Spleen (tissue), 11 donors: Measurements from ENCODE around the gene NPDC1. TPM values are rescaled to one million over a fixed set of nuclear protein-coding genes. Genes with fewer than 3 reads are reported as not detected.

Experiments
- DNase-seq: peaks from one replicate; pipeline ENCODE4 v3.0.0-alpha.2; 2020
- H3K27ac ChIP-seq, 8 donors: fragments of 200-600 bp; sonication (generic) in 7 of 8; 1 replicate in 4 of 8; 2 replicates in 4 of 8; pipeline versions ENCODE4 v1.5.0 to v1.8.0; 2016 to 2021; ENCODE audit warnings: inconsistent platforms in 4 of 8, mild to moderate bottlenecking in 4 of 8, moderate library complexity in 1 of 8
- H3K27me3 ChIP-seq, 7 donors: fragments of 200-600 bp; sonication (generic) in 6 of 7; replicated peaks in 1 of 7; 1 replicate in 4 of 7; 2 replicates in 3 of 7; pipeline versions ENCODE4 v1.5.0 to v1.8.0; 2016 to 2021; ENCODE audit warnings: inconsistent platforms in 3 of 7, mild to moderate bottlenecking in 1 of 7
- H3K36me3 ChIP-seq, 6 donors: fragments of 200-600 bp; sonication (generic) in 5 of 6; 1 replicate in 4 of 6; 2 replicates in 2 of 6; pipeline versions ENCODE4 v1.5.0 to v1.8.0; 2016 to 2021; ENCODE audit warnings: inconsistent platforms in 2 of 6
- H3K4me1 ChIP-seq, 6 donors: fragments of 200-600 bp; sonication (generic) in 5 of 6; 1 replicate in 3 of 6; 2 replicates in 3 of 6; pipeline versions ENCODE4 v1.5.0 to v1.8.0; 2016 to 2021; ENCODE audit warnings: inconsistent platforms in 3 of 6
- H3K4me3 ChIP-seq, 8 donors: fragments of 200-600 bp; sonication (generic) in 7 of 8; 1 replicate in 4 of 8; 2 replicates in 4 of 8; pipeline versions ENCODE4 v1.5.0 to v1.8.0; 2016 to 2021; ENCODE audit warnings: inconsistent platforms in 4 of 8, mild to moderate bottlenecking in 4 of 8, moderate library complexity in 2 of 8
- H3K9me3 ChIP-seq, 8 donors: fragments of 200-600 bp; sonication (generic) in 7 of 8; 1 replicate in 4 of 8; 2 replicates in 4 of 8; pipeline versions ENCODE4 v1.5.0 to v1.8.0; 2016 to 2021; ENCODE audit warnings: inconsistent platforms in 4 of 8
- CTCF ChIP-seq, 11 experiments: fragments of 200-600 bp in 7 of 11; fragments of 450-650 bp in 4 of 11; sonication (generic) in 4 of 11; IDR thresholded peaks in 8 of 11; conservative IDR thresholded peaks in 3 of 11; 1 replicate in 7 of 11; 2 replicates in 4 of 11; pipeline versions ENCODE4 v1.4.0 to v1.8.0; 2016 to 2021; ENCODE audit warnings: antibody characterized with exemption in 11 of 11, inconsistent platforms in 4 of 11, mild to moderate bottlenecking in 1 of 11
- POLR2A ChIP-seq, 3 donors: fragments of 450-650 bp; IDR thresholded peaks; one replicate each; pipeline ENCODE4 v1.5.1; 2017; ENCODE audit warnings: antibody characterized with exemption in 3 of 3, mild to moderate bottlenecking in 1 of 3
- POLR2AphosphoS5 ChIP-seq, 3 donors: sonication (generic); formaldehyde crosslinking; IDR thresholded peaks; one replicate each; pipeline ENCODE4 v1.5.1; 2017; ENCODE audit warnings: antibody characterized with exemption in 3 of 3
- WGBS, 5 donors: extraction: QIAGEN DNeasy Blood & Tissue Kit in 3 of 5; methylation state at CpG; one replicate each; pipeline versions ENCODE4 v1.1.5 to v1.1.7; 2013 to 2018; 5-methylcytosine and 5-hydroxymethylcytosine counted together
- intact Hi-C: fragments of 100-400 bp; cut with DNase I; formaldehyde crosslinking; loops from one replicate; pipeline ENCODE4 v1.15.0; 2023; ENCODE audit warnings: low total_unique reads
- polyA plus RNA-seq, 3 donors: library from polyadenylated mRNA; stranded (reverse); fragments of 200-250 nt; gene quantifications; one replicate each; pipeline ENCODE4 v1.2.1, GENCODE V29; 2013
- total RNA-seq, 7 donors: library from RNA; depleted of rRNA in 3 of 7; stranded (reverse); fragments of >200 nt in 3 of 7; fragmentation: NEBNext Ultra II Directional in 4 of 7; extraction: Animal tissue kit (Norgen Biotek cat#: 25700) in 4 of 7; gene quantifications; one replicate each; pipeline versions ENCODE4 v1.1.0 to v1.2.1, GENCODE V29; 2016 to 2021
- donor health status: healthy with polysubstance abuse.
- donor health status: DM: no; HTN: no; CAD: no; lungs with moderate emphysema.
- donor health status: DM: no; HTN: no; CAD: no.
- donor health status: Bipolar disorder and iron deficiency.
- donor health status: healthy.
- donor health status: DM: no; HTN: no; CAD: no.
- donor health status: DM: yes; HTN: yes; CAD: no.

NPDC1 gene
- total and polyA plus RNA-seq, 10 donors: 86.3 to 358 (median 132) TPM

- Histone ChIP-seq H3K4me3 (peak overlapping the region; percentile 67 to 90 (median 79)), H3K27ac (peak overlapping the region; percentile 79 to 98 (median 96)), H3K4me1 (peaks cover 14 to 72% (median 35%) of the 10 kb centered on the region in 6 donors), H3K9me3 (no peaks in the 10 kb centered on the region), H3K36me3 (peaks cover 0 to 52% (median 16%) of the 10 kb centered on the region in 6 donors), H3K27me3 (no peaks in the 10 kb centered on the region)
- intact Hi-C loops: no loop called here
- no peak for TF ChIP-seq CTCF (IDR thresholded peaks at IDR 0.05 in 8 of 11, conservative IDR thresholded peaks at IDR 0.05 in 3 of 11)
- no peak for TF ChIP-seq POLR2A (IDR thresholded peaks at IDR 0.05)
- no peak for TF ChIP-seq POLR2AphosphoS5 (IDR thresholded peaks at IDR 0.05)
- WGBS, 5 donors: 10 to 17% (median 12%) methylated on average over 15 to 22 of the region's 22 CpGs
- DNase-seq: no peak
Observed at GRCh38 chr9:137087409-137087925, 41.5 kb upstream of the NPDC1 start.

- peak; percentile 100 for DNase-seq
- intact Hi-C loops: no loop called here
- peaks cover 0 to 52% (median 22%) of the 10 kb centered on the region in 6 donors for H3K36me3 ChIP-seq
- 0 to 1% (median 0%) methylated on average over 39 to 101 of the region's 101 CpGs for WGBS, 5 donors
- no peaks in the 10 kb centered on the region for H3K27me3 ChIP-seq
- H3K27ac ChIP-seq: peak within 1 kb of the TSS; percentile 89 to 98 (median 96)
- H3K9me3 ChIP-seq: no peaks in the 10 kb centered on the region
- TF ChIP-seq CTCF (IDR thresholded peaks at IDR 0.05 in 8 of 11, conservative IDR thresholded peaks at IDR 0.05 in 3 of 11) (peak in 3 of 11 experiments; percentile 6 to 46 (median 35)), POLR2AphosphoS5 (IDR thresholded peaks at IDR 0.05) (peak; percentile 91 to 97 (median 96)), POLR2A (IDR thresholded peaks at IDR 0.05) (peak; percentile 36 to 85 (median 51))
- peaks cover 14 to 72% (median 35%) of the 10 kb centered on the region in 6 donors for H3K4me1 ChIP-seq
- H3K4me3 ChIP-seq: peak within 1 kb of the TSS; percentile 67 to 90 (median 79)
Observed at GRCh38 chr9:137086531-137087408, 40.8 kb upstream of the NPDC1 start, which contains the start of gene MAN1B1. MAN1B1 (plus strand) TSS chr9:137086985; CDS start chr9:137087000, 15 bp downstream.

- H3K27ac ChIP-seq: peak overlapping the region; percentile 89 to 98 (median 96)
- H3K36me3 ChIP-seq: peaks cover 0 to 54% (median 28%) of the 10 kb centered on the region in 6 donors
- WGBS, 5 donors: 0 to 1% (median 0%) methylated on average over 11 to 58 of the region's 58 CpGs
- no peaks in the 10 kb centered on the region for H3K9me3 ChIP-seq
- TF ChIP-seq CTCF (IDR thresholded peaks at IDR 0.05 in 8 of 11, conservative IDR thresholded peaks at IDR 0.05 in 3 of 11) (no peak), POLR2A (IDR thresholded peaks at IDR 0.05) (no peak), POLR2AphosphoS5 (IDR thresholded peaks at IDR 0.05) (peak; percentile 50 to 71 (median 59))
- intact Hi-C loops: no loop called here
- peak overlapping the region; percentile 51 to 90 (median 79) for H3K4me3 ChIP-seq
- H3K27me3 ChIP-seq: no peaks in the 10 kb centered on the region
- peaks cover 14 to 71% (median 35%) of the 10 kb centered on the region in 6 donors for H3K4me1 ChIP-seq
- DNase-seq: peak; percentile 91
Observed at GRCh38 chr9:137085920-137086530, 40.0 kb upstream of the NPDC1 start.
